GM04504 (cell line): ENCODE data around the gene CSRNP3.

Source experiments
- DNase-seq: peaks from one replicate; pipeline ENCODE4 v3.0.0-alpha.2; 2012; ENCODE audit warnings: low read depth

CSRNP3 gene, protein sequence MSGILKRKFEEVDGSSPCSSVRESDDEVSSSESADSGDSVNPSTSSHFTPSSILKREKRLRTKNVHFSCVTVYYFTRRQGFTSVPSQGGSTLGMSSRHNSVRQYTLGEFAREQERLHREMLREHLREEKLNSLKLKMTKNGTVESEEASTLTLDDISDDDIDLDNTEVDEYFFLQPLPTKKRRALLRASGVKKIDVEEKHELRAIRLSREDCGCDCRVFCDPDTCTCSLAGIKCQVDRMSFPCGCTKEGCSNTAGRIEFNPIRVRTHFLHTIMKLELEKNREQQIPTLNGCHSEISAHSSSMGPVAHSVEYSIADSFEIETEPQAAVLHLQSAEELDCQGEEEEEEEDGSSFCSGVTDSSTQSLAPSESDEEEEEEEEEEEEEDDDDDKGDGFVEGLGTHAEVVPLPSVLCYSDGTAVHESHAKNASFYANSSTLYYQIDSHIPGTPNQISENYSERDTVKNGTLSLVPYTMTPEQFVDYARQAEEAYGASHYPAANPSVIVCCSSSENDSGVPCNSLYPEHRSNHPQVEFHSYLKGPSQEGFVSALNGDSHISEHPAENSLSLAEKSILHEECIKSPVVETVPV

DNA sequence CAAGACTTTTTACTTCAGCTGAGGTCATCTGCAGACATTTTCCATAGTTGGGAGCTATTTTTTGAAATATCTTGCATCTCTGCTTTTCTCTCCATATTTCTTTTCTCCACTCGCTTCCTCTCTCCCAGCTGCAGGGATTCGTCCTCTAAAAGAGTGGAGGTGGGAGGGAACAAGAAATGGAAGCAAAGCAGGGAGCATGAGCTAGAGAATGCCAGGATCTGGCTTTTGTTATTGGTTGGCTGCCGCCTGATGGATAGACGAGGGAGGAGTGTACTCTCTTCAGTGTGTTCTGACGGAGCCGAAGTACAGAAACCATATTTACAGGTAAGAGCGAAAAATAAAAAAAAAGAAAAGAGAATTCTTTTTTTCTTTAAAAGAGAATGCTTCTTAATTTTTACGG is at the start of gene CSRNP3:
CSRNP3 (plus strand) TSS at position 282 of the 400 bp plus-strand sequence. CDS start 125,368 bp downstream, outside the sequence.
- DNase-seq: peak; percentile 44

- DNase-seq: no peak
Observed at GRCh38 chr2:165420231-165420630, 49.3 kb upstream of the CSRNP3 start.

DNA sequence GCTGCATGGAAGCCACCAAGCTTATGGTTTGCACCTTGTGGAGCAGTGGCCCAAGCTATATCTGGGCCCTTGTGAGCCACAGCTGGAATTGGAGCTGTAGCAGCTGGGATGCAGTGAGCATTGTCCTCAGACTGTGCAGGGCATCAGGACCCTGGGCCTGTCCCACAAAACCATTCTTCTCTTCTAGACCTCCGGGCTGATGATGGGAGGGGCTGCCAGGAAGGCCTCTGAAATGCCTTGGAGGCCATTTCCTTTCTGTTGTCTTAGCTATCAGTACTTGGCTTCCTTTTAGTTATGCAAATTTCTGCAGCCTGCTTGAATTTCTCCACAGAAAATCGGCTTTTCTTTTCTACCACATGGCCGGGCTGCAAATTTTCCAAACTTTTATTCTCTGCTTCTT is 46.4 kb upstream of the CSRNP3 start:
- no peak for DNase-seq

DNA sequence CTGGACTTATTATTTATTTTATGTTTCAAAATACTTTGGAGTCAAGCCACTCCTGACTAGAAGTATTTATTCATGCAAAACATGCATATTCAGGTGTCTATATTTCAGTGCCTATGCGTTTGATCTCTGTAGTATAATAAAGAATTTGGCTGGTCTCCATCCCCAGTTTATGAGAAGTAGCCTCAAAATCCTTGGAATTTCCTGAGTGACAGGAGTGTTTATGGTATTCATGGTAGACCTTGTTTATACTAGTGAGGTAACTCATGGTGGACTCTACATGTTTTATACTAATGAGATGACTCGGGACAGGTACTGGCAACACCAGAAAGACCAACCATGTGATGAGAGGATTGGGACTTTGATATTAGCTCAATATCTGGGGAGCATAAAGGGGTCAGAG is 43.9 kb upstream of the CSRNP3 start:
- DNase-seq: no peak

DNA sequence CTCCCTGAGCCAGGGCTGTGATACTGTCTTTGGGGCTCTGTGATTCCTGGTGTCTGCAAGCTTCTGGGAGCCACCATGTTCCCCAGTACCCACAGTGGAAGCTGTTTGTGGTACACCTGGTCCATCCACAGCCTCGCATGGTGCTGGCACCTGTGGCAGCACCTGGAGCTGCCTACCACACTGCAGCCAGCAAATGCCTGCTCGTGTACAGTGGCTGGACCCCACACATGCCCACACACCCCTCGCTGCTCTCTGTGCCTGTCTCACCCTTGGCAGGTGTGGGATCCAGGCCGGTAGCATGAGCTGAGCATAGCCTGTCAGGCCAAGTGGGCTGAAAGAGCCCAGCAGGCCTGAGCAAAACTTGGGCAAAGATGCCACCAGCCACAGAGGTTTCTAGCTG is 41.8 kb upstream of the CSRNP3 start:
- no peak for DNase-seq

- no peak for DNase-seq
Observed at GRCh38 chr2:165428926-165429325, 40.6 kb upstream of the CSRNP3 start.

- no peak for DNase-seq
Observed at GRCh38 chr2:165431014-165431413, 38.5 kb upstream of the CSRNP3 start.

GRCh38 chr2:165432234-165432966 is 37.1 kb upstream of the CSRNP3 start:
- no peak for DNase-seq

- DNase-seq: no peak
Observed at GRCh38 chr2:165434865-165435496, 34.5 kb upstream of the CSRNP3 start.

- no peak for DNase-seq
Observed at GRCh38 chr2:165435611-165436010, 33.9 kb upstream of the CSRNP3 start.

GRCh38 chr2:165436559-165436958 is 32.9 kb upstream of the CSRNP3 start:
- no peak for DNase-seq

- peak; percentile 66 for DNase-seq
Observed at GRCh38 chr2:165440367-165440766, 29.1 kb upstream of the CSRNP3 start.

DNA sequence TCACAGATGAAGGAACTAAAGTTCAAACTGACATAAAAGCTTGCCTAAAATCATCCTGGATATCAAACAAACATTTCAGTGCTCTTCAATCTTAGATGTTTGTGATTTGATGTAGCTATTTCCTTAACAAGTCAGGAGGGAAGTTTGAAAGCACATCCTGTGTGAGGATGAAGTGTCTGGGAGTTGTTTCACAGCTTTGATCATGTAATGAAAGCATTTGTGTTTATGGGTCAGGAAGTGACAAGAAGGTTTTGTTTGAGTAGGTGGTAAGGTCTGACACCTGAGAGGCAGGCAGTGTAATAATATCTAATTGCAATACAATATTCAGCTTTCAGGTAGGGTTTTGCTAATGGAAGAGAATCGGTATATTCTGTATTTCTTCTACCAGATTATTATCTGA is 26.0 kb upstream of the CSRNP3 start:
- no peak for DNase-seq

DNA sequence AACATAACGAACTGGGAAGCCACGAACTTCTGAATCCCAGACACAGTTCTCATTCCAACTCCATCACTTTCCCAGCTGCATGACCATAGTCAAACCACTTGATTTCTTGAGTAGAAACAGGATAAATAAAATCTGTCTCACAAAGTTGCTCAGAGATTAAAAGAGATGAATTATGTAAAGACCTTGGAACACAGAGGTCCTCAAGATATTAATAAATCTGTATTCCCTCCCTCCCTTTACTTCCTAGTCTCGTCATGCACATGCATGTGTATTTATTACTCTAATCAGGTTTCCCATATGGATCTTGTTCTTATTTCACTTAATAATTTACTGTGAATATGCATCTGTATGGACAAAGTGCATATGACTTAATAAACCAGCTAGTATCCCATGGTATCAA is 21.1 kb upstream of the CSRNP3 start:
- no peak for DNase-seq

DNA sequence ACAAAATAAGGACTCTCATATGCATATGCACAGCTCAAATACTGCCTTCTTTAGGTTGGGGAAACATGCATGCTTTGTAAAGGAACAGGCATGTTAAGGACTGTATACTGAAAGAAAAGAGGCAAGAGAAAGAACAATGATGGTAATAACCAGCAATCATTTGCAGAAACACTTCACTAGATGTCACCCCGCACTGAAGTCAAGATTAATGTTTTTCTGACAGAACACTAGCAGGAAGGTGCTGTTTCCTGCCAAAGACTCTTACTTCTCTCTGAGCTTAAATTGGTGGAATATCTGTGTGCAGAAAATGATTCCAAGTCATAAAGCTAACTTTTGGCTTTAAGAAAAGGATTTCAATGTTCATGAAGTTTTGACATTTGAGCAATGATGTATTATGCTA is 19.3 kb upstream of the CSRNP3 start:
- DNase-seq: no peak

DNA sequence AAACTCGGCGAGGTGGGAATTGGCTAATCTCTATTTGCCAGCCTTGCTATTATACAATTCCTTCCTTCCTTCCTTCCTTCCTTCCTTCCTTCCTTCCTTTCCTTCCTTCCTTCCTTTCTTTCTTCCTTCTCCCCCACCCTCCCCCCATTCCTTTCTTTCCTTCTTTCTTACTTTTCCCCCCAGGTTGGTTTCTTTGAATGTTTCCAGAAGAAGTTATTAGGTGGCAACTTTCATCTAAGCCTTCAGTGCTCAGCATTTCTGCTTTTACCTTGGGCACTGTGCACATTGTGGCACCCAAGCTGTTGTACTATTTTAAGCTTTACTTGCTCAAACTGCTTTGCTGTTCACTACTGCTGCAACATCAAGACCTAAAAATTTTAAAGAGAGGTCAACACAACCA is 17.2 kb upstream of the CSRNP3 start:
- no peak for DNase-seq

- no peak for DNase-seq
Observed at GRCh38 chr2:165453561-165454094, 15.9 kb upstream of the CSRNP3 start.

- DNase-seq: no peak
Observed at GRCh38 chr2:165454905-165455304, 14.6 kb upstream of the CSRNP3 start.

DNA sequence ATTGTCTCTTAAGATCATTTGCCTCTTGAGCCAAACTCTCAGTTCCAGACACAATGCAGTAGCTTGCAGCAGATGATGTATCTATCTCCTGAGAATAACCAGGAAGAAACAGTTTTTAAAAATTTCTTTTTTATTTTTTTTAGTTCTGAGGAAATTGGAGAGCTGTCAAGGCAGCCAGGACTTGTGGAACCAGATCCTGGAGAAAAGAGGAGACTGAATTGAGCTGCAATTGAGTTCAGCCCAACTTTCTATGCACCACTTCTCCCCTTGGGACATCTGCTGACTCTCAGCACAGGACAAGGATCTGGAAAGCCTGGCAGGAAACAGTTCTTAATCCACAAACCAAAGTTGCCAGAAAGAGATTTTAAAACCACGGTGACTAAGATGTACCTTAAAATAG is 13.5 kb upstream of the CSRNP3 start:
- no peak for DNase-seq

GRCh38 chr2:165462443-165462842 is 7.1 kb upstream of the CSRNP3 start:
- no peak for DNase-seq

GRCh38 chr2:165466386-165466785 is 3.1 kb upstream of the CSRNP3 start:
- no peak for DNase-seq

GRCh38 chr2:165467921-165468320 is 1.6 kb upstream of the CSRNP3 start:
- no peak for DNase-seq
